Adrenal gland (tissue), 5 donors: ENCODE measurements around the gene CALHM1.

Experiments used
- POLR2A ChIP-seq, 2 donors: fragments of 450-650 bp; IDR thresholded peaks; one replicate each; pipeline ENCODE4 v1.6.1; 2017; ENCODE audit warnings: antibody characterized with exemption in 2 of 2, mild to moderate bottlenecking in 2 of 2, moderate library complexity in 1 of 2
- TF ChIP-seq, protein P1 (sequence below), 6 experiments: fragments of 450-650 bp in 4 of 6; fragments of 200-600 bp in 2 of 6; sonication (generic) in 1 of 6; IDR thresholded peaks; 1 replicate in 5 of 6; 2 replicates in 1 of 6; pipeline versions ENCODE4 v1.5.1 to v1.8.0; 2016 to 2021; ENCODE audit warnings: antibody characterized with exemption in 6 of 6, mild to moderate bottlenecking in 2 of 6, moderate library complexity in 1 of 6
- donor health status: DM: no; HTN: no; CAD: no.

DNA sequence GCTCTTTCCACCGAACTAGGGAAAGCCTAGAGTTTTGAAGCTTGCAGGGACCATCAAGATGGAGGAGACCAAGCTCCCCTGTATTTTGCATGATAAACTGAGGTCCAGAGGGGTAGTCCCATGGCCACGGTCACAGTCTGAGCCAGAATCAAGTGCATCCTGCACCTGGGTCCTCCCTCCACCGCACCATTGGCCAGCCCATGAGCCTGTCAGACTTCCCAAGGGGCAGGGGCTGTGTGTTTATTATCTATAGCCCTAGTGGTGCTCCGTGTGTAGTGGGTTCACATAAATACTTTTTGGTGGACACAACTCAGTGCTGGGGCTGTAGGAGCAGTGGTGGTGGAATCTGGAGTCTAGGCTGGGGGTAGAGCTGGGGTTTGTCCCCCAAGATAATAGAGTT is 16.7 kb upstream of the CALHM1 start:
- TF ChIP-seq, protein P1, sequence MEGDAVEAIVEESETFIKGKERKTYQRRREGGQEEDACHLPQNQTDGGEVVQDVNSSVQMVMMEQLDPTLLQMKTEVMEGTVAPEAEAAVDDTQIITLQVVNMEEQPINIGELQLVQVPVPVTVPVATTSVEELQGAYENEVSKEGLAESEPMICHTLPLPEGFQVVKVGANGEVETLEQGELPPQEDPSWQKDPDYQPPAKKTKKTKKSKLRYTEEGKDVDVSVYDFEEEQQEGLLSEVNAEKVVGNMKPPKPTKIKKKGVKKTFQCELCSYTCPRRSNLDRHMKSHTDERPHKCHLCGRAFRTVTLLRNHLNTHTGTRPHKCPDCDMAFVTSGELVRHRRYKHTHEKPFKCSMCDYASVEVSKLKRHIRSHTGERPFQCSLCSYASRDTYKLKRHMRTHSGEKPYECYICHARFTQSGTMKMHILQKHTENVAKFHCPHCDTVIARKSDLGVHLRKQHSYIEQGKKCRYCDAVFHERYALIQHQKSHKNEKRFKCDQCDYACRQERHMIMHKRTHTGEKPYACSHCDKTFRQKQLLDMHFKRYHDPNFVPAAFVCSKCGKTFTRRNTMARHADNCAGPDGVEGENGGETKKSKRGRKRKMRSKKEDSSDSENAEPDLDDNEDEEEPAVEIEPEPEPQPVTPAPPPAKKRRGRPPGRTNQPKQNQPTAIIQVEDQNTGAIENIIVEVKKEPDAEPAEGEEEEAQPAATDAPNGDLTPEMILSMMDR (IDR thresholded peaks at IDR 0.05): no peak
- TF ChIP-seq POLR2A (IDR thresholded peaks at IDR 0.05): no peak
